Right lung (tissue), 5 donors: ENCODE data around the gene KRTAP5-4. TPM values are rescaled to one million over a fixed set of nuclear protein-coding genes. Genes with fewer than 3 reads are reported as not detected.
"Not testable (repeated sequence)": the region's sequence is repeated elsewhere in the genome, so short reads cannot be mapped to it uniquely, and the experiment has no call there.

Experiments
- DNase-seq, 2 donors: peaks; one replicate each; pipeline ENCODE4 v3.0.0-alpha.2; 2013
- polyA plus RNA-seq, 5 donors: library from polyadenylated mRNA; unstranded; fragments of 120-200 nt; gene quantifications; one replicate each; pipeline versions ENCODE4 v1.2.1 to v1.2.3, GENCODE V29; 2013; ENCODE audit warnings: inconsistent platforms in 1 of 5, low replicate concordance in 1 of 5; ENCODE audit not compliant: insufficient read length in 5 of 5, insufficient read depth in 1 of 5

Gene KRTAP5-4
- polyA plus RNA-seq, 5 donors: not detected

DNA sequence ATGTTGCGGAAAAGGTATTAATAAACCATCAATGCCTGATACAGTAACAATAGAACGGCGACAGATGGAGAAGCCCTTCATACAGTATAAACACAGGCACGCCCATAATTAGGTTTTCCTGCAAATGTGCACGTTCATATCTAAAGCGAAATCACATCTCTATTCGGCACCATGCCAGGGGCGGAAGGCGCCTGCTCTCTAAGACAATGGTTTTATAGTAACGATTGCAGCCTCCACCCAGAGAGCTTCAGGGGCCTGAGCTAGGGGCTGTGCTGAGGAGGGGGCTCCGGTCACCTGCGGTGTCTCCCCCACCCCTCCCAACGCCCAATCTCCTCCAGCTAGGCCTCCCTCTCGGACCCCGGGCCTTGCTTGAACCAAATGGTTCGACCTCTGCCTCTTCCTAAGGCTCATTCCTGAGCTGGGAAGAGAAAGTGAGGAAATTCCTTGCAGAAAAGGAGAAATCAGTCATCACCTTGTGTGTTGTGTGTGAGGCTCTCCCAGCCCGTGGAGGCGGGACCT, 17.2 kb upstream of the KRTAP5-4 start:
- peak in 1 of 2 donors; percentile 38 for DNase-seq

GRCh38 chr11:1638344-1638743, 16.4 kb upstream of the KRTAP5-4 start:
- no peak for DNase-seq

DNA sequence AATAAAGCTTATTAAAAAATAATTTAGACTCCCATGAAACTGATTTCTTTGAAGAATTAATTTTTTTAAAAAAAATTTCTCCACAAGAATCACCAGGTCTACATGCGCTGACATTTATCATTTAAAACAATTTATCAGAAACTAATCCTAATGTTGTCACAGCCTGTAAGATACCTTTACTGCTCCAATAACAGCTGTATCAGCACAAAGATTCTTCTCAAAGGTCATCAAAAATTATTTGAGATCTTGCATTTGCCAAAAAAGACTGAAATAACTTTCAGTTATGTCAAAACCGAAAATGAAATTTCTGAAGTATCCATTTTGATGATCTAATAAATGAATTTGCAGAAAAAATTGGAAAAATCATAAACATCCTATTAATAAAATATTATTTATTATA, 15.7 kb upstream of the KRTAP5-4 start:
- DNase-seq: no peak

DNA sequence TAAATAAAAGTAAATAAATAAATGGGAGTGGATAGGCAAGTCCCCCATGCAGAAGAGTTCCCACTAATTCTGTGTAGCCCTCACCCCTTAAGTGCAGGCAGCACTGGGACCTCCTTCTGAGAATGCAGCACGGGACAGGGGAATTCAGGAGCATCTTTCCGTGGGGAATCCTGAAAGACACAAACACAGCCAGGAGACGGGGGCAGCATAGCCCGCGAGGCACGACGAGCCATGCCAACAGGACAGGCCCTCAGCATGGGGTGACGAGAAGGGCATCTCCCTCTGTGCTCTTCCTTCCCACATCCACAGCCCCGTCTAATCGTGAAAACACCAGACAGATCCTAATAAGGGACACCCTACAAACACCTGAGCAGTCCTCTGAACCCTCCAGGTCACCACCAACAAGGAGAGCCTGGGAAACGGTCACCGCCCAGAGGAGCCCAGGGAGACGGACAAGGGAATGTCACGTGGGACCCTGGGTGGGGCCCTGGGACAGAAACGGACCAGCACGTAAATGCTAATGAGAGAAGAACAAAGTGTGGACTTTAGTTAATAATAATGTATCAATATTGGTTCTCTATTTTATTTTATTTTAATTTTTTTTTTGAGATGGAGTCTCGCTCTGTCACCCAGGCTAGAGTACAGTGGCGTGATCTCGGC, 14.5 kb upstream of the KRTAP5-4 start:
- no peak for DNase-seq

GRCh38 chr11:1633864-1634263, 11.9 kb upstream of the KRTAP5-4 start:
- no peak for DNase-seq

- DNase-seq: no peak
Observed at GRCh38 chr11:1632053-1632714, 10.2 kb upstream of the KRTAP5-4 start.

- no peak for DNase-seq
Observed at GRCh38 chr11:1631066-1631568, 9.2 kb upstream of the KRTAP5-4 start.

GRCh38 chr11:1630271-1630670, 8.3 kb upstream of the KRTAP5-4 start:
- no peak for DNase-seq

DNA sequence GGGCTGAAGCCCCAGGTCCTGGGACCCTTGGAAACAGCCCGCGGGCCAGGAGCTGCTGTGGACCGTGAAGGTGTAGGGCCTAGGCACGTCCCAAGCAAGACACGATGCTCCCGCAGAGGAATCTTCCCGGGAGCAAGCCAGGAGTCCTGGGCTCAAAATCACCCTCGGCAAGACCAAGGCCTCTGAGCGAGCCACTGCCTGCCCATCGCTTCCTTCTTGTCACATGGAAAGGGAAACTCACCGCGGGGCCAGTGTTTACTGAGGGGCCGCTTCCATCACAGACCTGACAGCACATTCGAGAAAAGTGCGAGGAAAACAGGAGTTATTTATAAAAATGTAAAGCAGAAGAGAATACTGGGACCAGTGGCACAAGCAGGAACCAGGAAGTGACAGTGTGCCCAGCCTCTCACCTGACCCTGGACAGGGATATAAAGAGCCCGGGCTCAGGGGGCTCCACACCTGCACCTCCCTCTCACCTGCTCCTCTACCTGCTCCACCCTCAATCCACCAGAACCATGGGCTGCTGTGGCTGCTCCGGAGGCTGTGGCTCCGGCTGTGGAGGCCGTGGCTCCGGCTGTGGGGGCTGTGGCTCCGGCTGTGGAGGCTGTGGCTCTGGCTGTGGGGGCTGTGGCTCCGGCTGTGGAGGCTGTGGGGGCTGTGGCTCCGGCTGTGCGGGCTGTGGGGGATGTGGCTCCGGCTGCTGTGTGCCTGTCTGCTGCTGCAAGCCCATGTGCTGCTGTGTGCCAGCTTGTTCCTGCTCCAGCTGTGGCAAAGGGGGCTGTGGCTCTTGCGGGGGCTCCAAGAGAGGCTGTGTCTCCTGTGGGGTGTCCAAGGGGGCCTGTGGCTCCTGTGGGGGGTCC, 7.6 kb upstream of the KRTAP5-4 start, which contains the start of gene KRTAP5-5:
KRTAP5-5 (plus strand) TSS at position 450 of the 860 bp plus-strand sequence; CDS start at position 516, 66 bp downstream.
- DNase-seq: no peak

DNA sequence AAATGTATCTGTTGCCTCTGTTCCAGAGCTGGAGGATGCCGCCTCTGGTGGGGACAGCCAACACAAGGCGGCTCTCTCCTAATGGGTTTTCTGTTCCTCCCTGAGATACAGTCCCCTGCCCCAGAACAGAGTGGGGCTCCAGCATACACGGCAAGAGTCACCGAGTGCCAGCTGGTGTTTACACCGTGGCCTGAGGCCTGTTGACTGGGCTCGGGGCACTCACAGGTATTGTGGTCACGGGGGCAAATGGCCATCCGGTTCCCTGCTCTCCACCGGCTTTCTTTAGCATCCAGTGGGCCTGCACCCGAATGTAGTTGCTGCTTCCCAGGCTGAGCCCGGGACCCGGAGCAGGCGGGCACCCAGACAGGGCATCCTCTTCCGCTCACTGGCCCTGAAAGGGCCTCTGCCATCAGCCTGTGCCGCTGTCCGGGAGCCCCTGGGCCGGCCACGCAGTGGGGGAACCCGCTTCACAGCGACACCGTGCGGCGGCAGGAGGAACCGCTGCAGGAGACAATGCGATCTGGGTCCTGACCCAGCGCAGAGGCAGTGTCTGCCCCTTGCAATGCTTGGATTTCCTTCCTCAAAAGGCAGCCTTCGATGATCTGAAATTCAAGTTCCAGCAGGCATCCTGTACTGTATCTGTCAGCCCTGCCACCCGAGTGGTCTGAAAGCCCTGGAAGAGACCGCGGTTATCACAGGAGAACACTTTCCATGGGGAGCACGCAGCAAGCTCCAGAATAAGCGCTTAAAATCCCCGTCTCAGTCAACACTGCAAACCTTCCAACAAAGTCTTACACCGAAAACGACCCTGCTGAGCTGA, 6.8 kb upstream of the KRTAP5-4 start:
- peak in 1 of 2 donors; percentile 37 for DNase-seq

DNA sequence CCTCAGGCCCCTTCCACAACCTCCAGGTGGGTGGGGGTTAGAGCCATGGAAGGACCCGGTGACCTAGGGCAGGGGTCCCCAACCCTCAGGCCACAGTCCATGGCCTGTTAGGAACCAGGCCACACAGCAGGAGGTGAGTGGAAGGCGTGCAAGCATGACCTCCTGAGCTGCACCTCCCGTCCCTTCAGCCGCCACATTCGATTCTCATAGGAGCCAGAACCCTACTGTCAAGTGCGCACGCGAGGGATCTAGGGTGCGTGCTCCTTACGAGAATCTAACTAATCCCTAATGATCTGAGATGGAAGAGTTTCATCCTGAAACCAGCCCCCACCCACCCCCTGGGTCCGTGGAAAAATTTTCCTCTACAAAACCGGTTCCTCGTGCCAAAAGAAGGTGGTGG, 3.6 kb upstream of the KRTAP5-4 start:
- DNase-seq: no peak

- no peak for DNase-seq
Observed at GRCh38 chr11:1624621-1625020, 2.7 kb upstream of the KRTAP5-4 start.

DNA sequence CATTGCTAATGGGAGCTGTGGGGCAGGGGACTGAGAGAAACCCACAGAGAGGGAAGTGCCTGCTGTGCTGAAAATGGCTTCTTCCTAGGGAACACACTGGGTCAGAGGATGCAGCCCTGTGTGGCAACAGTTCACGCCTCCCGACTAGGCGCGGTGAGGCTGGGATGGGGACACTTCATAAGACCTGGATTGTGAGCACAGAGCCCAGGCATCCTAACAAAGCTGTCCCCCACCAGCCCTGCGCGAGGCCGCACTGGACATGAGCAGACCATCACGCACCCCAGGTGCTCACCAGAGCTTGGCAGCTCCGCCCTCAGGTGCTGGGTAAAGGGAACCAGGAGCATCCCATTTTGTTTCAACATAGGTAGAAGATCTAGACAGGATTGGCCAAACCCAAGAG, 1.8 kb upstream of the KRTAP5-4 start:
- DNase-seq: no peak

GRCh38 chr11:1619449-1619848, 2.5 kb downstream of the KRTAP5-4 start:
- no peak for DNase-seq

DNA sequence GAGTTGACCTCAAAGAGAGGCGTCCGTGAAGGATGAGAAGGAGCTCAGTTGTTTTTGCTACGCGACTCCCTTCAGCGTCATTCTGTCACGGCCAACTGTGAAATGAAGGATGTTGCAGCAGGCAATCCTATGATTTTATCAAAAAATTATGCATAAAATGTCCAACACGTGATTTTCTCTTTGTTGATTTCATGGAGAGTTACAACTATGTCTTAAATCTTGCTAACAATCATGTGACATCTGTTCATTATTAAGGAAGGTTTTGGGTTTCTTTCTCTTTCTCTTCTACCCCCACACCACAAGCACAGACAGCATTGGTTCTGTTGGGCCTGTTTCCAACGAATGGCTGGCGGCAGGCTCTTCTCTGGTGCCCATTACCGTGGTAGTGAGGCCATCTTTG, 3.7 kb downstream of the KRTAP5-4 start:
- no peak for DNase-seq

DNA sequence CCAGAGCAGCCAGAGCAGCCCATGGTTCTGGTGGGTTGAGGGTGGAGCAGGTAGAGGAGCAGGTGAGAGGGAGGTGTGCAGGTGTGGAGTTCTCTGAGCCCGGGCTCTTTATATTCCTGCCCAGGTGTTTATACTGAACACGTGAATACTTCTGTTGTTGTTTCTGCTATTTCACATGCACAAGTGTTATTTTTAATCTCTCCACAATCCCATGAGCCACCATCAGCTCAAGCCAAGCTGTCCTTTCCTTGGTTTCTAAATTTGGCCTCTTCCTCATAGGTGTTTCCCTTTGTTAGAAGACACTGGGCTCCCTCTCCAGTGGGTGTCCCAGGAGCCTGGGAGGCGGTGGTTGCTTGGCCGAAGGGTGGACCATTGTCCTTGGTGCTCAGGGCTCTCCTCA, 13.6 kb downstream of the KRTAP5-4 start, which contains the start of gene KRTAP5-3:
KRTAP5-3 (minus strand) TSS at position 101 of the 400 bp plus-strand sequence; CDS start at position 23, 78 bp downstream.
- no peak for DNase-seq

DNA sequence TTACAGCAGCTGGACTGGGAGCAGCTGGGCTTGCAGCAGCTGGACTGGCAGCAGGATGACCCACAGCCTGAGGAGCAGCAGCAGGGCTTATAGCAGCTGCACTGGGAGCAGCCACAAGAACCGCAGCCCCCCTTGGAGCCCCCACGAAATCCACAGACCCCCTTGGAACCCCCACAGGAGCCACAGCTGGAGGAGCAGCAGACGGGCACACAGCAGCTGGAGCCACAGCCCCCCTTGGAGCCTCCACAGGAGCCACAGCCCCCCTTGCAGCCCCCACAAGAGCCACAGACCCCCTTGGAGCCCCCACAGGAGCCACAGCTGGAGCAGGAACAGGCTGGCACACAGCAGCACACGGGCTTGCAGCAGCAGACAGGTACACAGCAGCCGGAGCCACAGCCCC, 14.0 kb downstream of the KRTAP5-4 start:
- not testable (repeated sequence) for DNase-seq

DNA sequence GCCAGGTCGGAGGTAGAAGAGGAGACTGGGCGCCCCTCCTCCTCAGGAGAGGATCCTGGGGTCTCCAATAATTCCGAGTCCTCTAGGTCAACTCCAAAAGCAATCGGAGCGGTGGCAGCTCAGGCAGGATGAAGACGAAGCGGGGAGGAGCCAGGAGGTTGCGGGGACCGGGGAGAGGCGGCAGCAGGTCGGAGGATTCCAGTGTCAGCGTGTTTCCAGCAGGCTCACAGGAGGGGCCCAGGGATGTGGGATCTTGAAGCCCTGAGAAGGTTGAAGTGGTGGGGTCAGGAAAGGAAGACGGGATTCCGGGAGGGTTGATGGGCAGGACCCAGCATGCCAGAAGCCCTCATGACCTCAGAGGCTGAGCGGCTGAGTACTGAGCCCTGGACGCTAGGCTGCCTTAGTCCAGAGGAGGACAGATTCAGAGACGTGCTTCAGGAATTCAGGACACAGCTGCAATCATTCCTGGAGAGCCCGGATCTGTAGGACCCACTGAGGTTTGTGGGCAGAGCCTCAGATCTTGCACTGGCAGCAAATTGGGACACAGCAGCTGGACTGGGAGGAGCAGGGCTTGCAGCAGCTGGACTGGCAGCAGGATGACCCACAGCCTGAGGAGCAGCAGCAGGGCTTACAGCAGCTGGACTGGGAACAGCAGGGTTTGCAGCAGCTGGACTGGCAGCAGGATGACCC, 14.6 kb downstream of the KRTAP5-4 start:
- DNase-seq: not testable (repeated sequence)

DNA sequence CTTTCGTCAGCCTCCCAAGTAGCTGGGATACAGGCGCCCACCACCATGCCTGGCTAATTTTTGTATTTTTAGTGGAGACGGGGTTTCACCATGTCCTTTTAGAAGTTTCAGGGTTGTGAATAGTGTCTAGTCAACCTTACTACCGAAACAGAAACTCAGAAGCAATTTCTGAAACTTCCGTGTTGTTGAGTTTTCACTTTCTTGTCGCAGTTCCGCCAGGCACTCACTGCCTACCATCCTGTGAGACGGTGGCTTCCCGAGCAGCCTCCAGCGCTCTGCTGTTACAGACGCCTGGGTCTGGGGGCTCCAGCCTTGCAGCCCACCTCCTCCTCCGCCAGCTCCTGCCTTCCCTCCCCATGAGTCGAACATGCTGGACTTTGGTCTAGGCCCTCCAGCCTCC, 16.0 kb downstream of the KRTAP5-4 start:
- not testable (repeated sequence) for DNase-seq

DNA sequence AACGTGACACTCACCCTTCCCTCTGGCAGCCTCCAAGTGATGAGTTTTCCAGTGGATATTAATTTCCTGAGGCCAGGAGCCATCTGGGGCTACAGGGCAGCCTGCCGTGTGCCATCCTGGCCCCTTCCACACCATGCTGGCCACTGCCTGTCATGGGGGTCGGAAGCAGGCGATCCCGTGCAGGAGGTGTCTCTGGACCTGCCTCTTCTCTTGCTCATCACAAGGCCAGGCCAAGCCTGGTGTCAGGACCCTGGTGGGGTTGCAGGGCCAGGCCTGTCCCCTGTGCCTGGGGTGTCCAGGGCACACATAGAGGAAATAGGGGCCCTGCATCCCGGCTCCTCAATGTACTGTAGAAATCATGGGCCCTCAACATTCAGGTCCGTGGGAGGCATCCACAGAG, 17.2 kb downstream of the KRTAP5-4 start:
- DNase-seq: no peak
